Measurements from ENCODE around the gene WDR49.

GRCh38 chr3:167668651-167669050 lies 14.9 kb upstream of the WDR49 start:
- no peak for TF ChIP-seq CTCF (IDR thresholded peaks at IDR 0.05)
- no peak for TF ChIP-seq POLR2AphosphoS5 (IDR thresholded peaks at IDR 0.05)
- TF ChIP-seq POLR2A (IDR thresholded peaks at IDR 0.05) = no peak
